Thyroid gland (tissue), 4 donors: ENCODE measurements around the gene ESPN. TPM values are rescaled to one million over a fixed set of nuclear protein-coding genes. Genes with fewer than 3 reads are reported as not detected.

ENCODE experiments used
- DNase-seq, 2 donors: peaks; one replicate each; pipeline ENCODE4 v3.0.0-alpha.2; 2019
- H3K27ac ChIP-seq, 3 donors: fragments of 200-600 bp; sonication (generic); 1 replicate in 2 of 3; 2 replicates in 1 of 3; pipeline ENCODE4 v1.5.1; 2016 to 2019; ENCODE audit warnings: mild to moderate bottlenecking in 1 of 3, moderate library complexity in 1 of 3
- H3K27me3 ChIP-seq: fragments of 200-600 bp; sonication (generic); one replicate; pipeline ENCODE4 v1.5.1; 2019
- H3K36me3 ChIP-seq, 2 donors: fragments of 200-600 bp; sonication (generic); one replicate each; pipeline ENCODE4 v1.5.1; 2016 to 2019
- H3K4me1 ChIP-seq, 2 donors: fragments of 200-600 bp; sonication (generic); one replicate each; pipeline ENCODE4 v1.5.1; 2017 to 2019
- H3K4me3 ChIP-seq, 3 donors: fragments of 200-600 bp; sonication (generic); replicated peaks in 1 of 3; 1 replicate in 2 of 3; 2 replicates in 1 of 3; pipeline ENCODE4 v1.5.1; 2016; ENCODE audit warnings: mild to moderate bottlenecking in 1 of 3
- H3K9me3 ChIP-seq: fragments of 200-600 bp; sonication (generic); one replicate; pipeline ENCODE4 v1.5.1; 2017
- POLR2A ChIP-seq, 2 donors: fragments of 450-650 bp; IDR thresholded peaks; one replicate each; pipeline ENCODE4 v1.6.1; 2017; ENCODE audit warnings: antibody characterized with exemption in 2 of 2, mild to moderate bottlenecking in 2 of 2, moderate library complexity in 1 of 2
- WGBS, 2 donors: methylation state at CpG; one replicate each; pipeline ENCODE4 v1.1.5; 2017; 5-methylcytosine and 5-hydroxymethylcytosine counted together
- intact Hi-C: fragments of 100-400 bp; cut with DNase I; formaldehyde crosslinking; loops from one replicate; pipeline ENCODE4 v1.15.1; 2023
- total RNA-seq, 4 donors: library from RNA; depleted of rRNA; stranded (reverse); fragments of >200 nt; gene quantifications; one replicate each; pipeline ENCODE4 v1.2.3, GENCODE V29; 2016
- TF ChIP-seq, protein P1 (sequence below), 6 experiments: fragments of 200-600 bp in 3 of 6; fragments of 450-650 bp in 3 of 6; sonication (generic) in 3 of 6; IDR thresholded peaks; one replicate each; pipeline ENCODE4 v1.5.1; 2016 to 2019; ENCODE audit warnings: antibody characterized with exemption in 6 of 6, mild to moderate bottlenecking in 2 of 6, inconsistent platforms in 1 of 6, moderate library complexity in 1 of 6

Gene ESPN
- 1 to 10 TPM in 1 of 4 donors, under 1 TPM in 1, not detected in 2; 0.67 to 5.2 TPM for total RNA-seq

DNA sequence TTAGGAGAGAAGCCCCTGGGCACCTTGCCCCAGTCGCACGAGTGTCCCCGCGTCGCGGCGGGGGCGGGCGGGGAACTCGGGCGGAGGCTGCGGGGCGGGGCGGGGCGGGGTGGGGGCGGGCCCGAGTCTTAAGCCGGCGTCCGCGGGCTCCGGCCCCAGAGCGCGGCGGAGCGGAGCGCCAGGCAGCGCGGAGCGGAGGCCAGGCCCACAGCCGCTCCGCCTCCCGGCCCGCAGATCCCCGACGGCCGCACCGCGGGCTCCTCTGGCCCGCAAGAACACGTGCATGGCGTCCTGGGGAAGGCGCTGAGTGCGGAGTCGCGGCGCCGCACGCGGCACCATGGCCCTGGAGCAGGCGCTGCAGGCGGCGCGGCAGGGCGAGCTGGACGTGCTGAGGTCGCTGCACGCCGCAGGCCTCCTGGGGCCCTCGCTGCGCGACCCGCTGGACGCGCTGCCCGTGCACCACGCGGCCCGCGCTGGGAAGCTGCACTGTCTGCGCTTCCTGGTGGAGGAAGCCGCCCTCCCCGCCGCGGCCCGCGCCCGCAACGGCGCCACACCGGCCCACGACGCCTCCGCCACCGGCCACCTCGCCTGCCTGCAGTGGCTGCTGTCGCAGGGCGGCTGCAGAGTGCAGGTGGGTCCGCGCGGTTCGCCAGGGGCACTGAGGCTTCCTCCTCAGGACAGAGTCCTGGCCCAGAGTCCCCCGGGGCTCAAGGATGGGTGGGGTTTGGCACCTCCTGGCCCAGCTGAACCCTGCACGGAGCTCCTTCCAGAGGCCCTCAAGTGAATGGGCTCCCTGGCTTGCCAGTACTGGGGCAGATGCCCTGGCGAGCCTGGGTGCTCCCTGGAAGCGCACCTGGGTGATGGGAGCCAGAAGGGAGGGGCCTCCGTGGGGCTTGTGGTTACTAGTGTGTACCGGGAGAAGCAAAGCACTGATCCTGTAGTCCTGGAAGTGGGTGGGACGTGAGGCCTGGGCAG, at the start of gene ESPN:
ESPN (plus strand) TSS at position 158 of the 975 bp plus-strand sequence; CDS start at position 338, 180 bp downstream.
- Histone ChIP-seq H3K9me3 (no peaks in the 10 kb centered on the region), H3K27ac (no peak within 1 kb of the TSS), H3K4me1 (peaks cover 16 to 32% of the 10 kb centered on the region in 2 donors), H3K27me3 (peaks cover 39% of the 10 kb centered on the region), H3K36me3 (no peaks in the 10 kb centered on the region), H3K4me3 (no peak within 1 kb of the TSS)
- 49% methylated on average over 3 of the region's 99 CpGs; no CpG with 5 or more reads in 1 of the 2 donors for WGBS, 2 donors
- no peak for DNase-seq
- no peak for TF ChIP-seq POLR2A (IDR thresholded peaks at IDR 0.05)
- TF ChIP-seq, protein P1, sequence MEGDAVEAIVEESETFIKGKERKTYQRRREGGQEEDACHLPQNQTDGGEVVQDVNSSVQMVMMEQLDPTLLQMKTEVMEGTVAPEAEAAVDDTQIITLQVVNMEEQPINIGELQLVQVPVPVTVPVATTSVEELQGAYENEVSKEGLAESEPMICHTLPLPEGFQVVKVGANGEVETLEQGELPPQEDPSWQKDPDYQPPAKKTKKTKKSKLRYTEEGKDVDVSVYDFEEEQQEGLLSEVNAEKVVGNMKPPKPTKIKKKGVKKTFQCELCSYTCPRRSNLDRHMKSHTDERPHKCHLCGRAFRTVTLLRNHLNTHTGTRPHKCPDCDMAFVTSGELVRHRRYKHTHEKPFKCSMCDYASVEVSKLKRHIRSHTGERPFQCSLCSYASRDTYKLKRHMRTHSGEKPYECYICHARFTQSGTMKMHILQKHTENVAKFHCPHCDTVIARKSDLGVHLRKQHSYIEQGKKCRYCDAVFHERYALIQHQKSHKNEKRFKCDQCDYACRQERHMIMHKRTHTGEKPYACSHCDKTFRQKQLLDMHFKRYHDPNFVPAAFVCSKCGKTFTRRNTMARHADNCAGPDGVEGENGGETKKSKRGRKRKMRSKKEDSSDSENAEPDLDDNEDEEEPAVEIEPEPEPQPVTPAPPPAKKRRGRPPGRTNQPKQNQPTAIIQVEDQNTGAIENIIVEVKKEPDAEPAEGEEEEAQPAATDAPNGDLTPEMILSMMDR (IDR thresholded peaks at IDR 0.05), result no peak
- intact Hi-C loops, result no loop called here

- Histone ChIP-seq H3K27ac (no peak overlapping the region), H3K4me3 (no peak overlapping the region), H3K36me3 (no peaks in the 10 kb centered on the region), H3K9me3 (no peaks in the 10 kb centered on the region), H3K27me3 (no peaks in the 10 kb centered on the region), H3K4me1 (no peaks in the 10 kb centered on the region)
- TF ChIP-seq, protein P1 (IDR thresholded peaks at IDR 0.05), result no peak
- 80 to 89% methylated on average over 10 of the region's 12 CpGs for WGBS, 2 donors
- DNase-seq, result no peak
- intact Hi-C loops, result no loop called here
Measured at GRCh38 chr1:6378096-6378746, 46.4 kb upstream of the ESPN start.

DNA sequence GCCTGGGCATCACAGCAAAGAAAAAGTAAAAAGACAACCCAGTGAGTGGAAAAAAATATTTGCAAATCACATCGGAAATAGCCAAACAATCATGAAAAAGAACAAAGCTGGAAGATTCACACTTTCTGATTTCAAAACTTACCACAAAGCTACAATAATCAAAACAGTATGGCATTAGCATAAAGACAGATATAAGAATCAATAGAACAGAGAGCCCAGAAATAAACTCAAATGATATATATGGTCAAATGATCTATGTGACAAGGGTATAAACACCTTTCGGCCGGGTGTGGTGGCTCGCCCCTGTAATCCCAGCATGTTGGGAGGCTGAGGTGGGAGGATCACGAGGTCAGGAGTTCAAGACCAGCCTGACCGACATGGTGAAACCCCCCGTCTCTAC, 44.5 kb upstream of the ESPN start:
- WGBS, 2 donors, result 92 to 93% methylated on average over 7 of the region's 7 CpGs
- DNase-seq, result no peak
- no peaks in the 10 kb centered on the region for H3K36me3 ChIP-seq
- H3K27me3 ChIP-seq, result no peaks in the 10 kb centered on the region
- H3K4me3 ChIP-seq, result no peak overlapping the region
- TF ChIP-seq, protein P1 (IDR thresholded peaks at IDR 0.05), result no peak
- no peak for TF ChIP-seq POLR2A (IDR thresholded peaks at IDR 0.05)
- peaks cover 2 to 6% of the 10 kb centered on the region in 2 donors for H3K4me1 ChIP-seq
- intact Hi-C loops, result no loop called here
- no peaks in the 10 kb centered on the region for H3K9me3 ChIP-seq
- H3K27ac ChIP-seq, result no peak overlapping the region

- TF ChIP-seq, protein P1 (IDR thresholded peaks at IDR 0.05), result no peak
- TF ChIP-seq POLR2A (IDR thresholded peaks at IDR 0.05), result no peak
- no peaks in the 10 kb centered on the region for H3K27me3 ChIP-seq
- no peaks in the 10 kb centered on the region for H3K9me3 ChIP-seq
- peaks cover 14 to 17% of the 10 kb centered on the region in 2 donors for H3K4me1 ChIP-seq
- no peak overlapping the region for H3K4me3 ChIP-seq
- intact Hi-C loops, result no loop called here
- no peak overlapping the region for H3K27ac ChIP-seq
- WGBS, 2 donors, result 97% methylated on average over 1 of the region's 1 CpG
- no peaks in the 10 kb centered on the region for H3K36me3 ChIP-seq
- DNase-seq, result no peak
Measured at GRCh38 chr1:6384135-6384534, 40.4 kb upstream of the ESPN start.
